AG04450 (cell line): ENCODE results near the gene FRMPD4. TPM values are rescaled to one million over a fixed set of nuclear protein-coding genes. Genes with fewer than 3 reads are reported as not detected.

Source experiments
- CTCF ChIA-PET: fragments of 300-600, 350-600 bp; formaldehyde crosslinking; extraction: SDS; loops from one replicate; lab custom pipeline; 2022; ENCODE audit warnings: antibody characterized with exemption, inconsistent platforms; lab: Charles Lee
- POLR2A ChIA-PET: fragments of 350-600 bp; formaldehyde crosslinking; extraction: SDS; loops from one replicate; lab custom pipeline; 2021; ENCODE audit warnings: antibody characterized with exemption, inconsistent platforms; lab: Yijun Ruan, JAX
- DNase-seq: peaks from one replicate; pipeline ENCODE4 v3.0.0-alpha.2; 2011; ENCODE audit warnings: low read depth, low spot score
- H3K27ac ChIP-seq: one replicate; pipeline ENCODE4 v1.5.1; 2012; ENCODE audit warnings: low read depth, low read length, control low read depth
- H3K27me3 ChIP-seq: one replicate; pipeline ENCODE4 v1.6.0; 2012; ENCODE audit warnings: low read length; ENCODE audit not compliant: control insufficient read depth, insufficient read depth
- H3K4me3 ChIP-seq: 2 replicates; pipeline ENCODE4 v1.5.1; 2011; ENCODE audit warnings: mild to moderate bottlenecking, low read depth, low read length, control low read depth
- H3K9me3 ChIP-seq: 2 replicates; pipeline ENCODE4 v1.5.1; 2012; ENCODE audit warnings: low read length; ENCODE audit not compliant: control insufficient read depth, insufficient read depth
- CTCF ChIP-seq: IDR thresholded peaks from 2 replicates; pipeline ENCODE4 v1.5.1; 2011; ENCODE audit warnings: low read depth, low read length, control low read depth, inconsistent platforms
- polyA plus RNA-seq: library from polyadenylated mRNA; depleted of rRNA; stranded (reverse); fragments of >200 nt; gene quantifications from 2 replicates; pipeline ENCODE4 v1.2.3, GENCODE V29; 2011

FRMPD4 gene
- polyA plus RNA-seq, 1 experiment = 2.7 TPM

DNA sequence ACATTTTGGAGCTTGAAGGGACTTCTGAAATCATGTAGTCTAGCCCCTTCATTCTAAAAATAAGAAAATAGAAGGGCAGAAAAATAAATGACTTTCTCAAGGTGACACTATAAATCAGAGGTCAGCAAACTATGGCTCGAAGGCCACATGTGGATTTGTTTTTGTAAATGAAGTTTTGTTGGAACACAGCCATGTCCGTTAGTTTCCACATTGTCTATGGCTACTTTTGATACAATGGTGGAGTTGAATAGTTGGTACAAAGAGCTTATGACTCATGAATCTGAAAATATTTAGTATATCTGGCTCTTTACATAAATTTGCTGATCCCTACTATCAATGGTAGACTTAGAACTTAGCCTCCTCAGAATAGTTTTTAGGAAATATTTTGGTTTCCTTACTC lies 350.5 kb downstream of the FRMPD4 start:
- TF ChIP-seq CTCF = no peak
- no peak for DNase-seq
- Histone ChIP-seq H3K27me3 (no peaks in the 10 kb centered on the region), H3K9me3 (no peaks in the 10 kb centered on the region), H3K27ac (no peak overlapping the region), H3K4me3 (no peak overlapping the region)
- ChIA-PET CTCF (no interaction called here), POLR2A (no interaction called here)

GRCh38 chrX:12489341-12489740 lies 351.1 kb downstream of the FRMPD4 start:
- H3K9me3 ChIP-seq = no peaks in the 10 kb centered on the region
- no peak for DNase-seq
- TF ChIP-seq CTCF = no peak
- ChIA-PET POLR2A (no interaction called here), CTCF (no interaction called here)
- no peaks in the 10 kb centered on the region for H3K27me3 ChIP-seq
- no peak overlapping the region for H3K4me3 ChIP-seq
- no peak overlapping the region for H3K27ac ChIP-seq

- H3K9me3 ChIP-seq = no peaks in the 10 kb centered on the region
Observed at GRCh38 chrX:12494400-12495138, 356.3 kb downstream of the FRMPD4 start.

DNA sequence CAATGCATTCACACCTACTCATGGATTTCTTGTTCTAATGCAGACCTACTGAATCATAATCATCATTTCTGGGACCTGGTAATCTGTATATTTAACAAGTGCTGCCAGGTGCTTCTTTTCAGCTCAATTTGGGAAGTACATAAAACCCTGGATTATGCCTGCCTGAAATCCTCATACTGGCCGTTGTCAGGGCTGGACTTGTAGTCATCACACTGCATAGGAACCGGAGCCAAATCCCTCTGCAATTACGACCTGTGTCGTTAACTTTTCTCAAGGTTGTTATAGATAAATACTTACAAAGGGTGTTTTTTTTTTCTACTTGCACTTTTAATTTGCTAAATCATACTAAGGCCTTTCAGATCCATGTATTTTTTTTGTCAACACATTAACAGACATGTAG lies 358.1 kb downstream of the FRMPD4 start:
- no peak overlapping the region for H3K27ac ChIP-seq
- POLR2A ChIA-PET = no interaction called here
- no peaks in the 10 kb centered on the region for H3K9me3 ChIP-seq
- CTCF ChIA-PET = no interaction called here
- H3K4me3 ChIP-seq = no peak overlapping the region
- no peak for TF ChIP-seq CTCF
- no peaks in the 10 kb centered on the region for H3K27me3 ChIP-seq
- no peak for DNase-seq

More at GRCh38 chrX:12494400-12495138, 356.3 kb downstream of the FRMPD4 start:
- Histone ChIP-seq H3K4me3 (no peak overlapping the region), H3K27me3 (no peaks in the 10 kb centered on the region), H3K27ac (no peak overlapping the region)
- no peak for TF ChIP-seq CTCF
- no peak for DNase-seq
- POLR2A ChIA-PET = no interaction called here
- CTCF ChIA-PET = no interaction called here

DNA sequence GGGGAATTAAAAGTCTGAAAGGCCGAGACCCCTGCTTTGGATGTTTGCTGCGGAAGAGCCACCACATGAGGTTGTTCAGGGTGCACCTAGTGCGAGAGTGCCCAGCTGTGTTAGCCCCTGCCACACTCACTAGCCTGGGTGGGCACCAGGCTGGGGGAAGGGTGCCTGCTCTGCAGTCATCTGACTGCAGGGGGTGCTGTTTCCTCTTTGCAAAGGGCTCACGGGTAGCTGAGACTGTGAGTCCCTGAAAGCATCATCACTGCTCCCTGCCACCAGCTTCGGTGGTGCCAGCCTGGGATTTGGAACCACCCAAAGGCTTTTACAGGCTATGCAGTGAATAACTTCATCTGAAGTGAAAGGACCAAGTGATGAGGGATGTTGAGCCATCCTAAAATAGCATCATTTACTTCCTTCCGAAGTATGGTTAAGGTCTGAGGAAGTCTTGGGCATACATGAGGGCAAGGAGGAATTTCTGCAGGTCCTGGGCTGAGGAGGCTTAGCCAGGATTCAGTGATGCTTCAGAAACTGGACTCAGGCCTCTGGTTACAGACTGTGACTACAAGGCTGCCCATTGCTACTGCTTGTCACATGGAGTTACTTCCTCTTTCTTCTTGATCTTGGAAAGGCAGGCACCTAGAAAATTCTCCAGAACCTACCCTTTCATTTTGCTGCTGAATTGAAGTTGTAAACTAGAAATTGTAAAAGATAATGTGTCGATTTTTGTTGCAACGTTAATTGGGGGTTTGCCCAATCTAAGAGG lies 359.7 kb downstream of the FRMPD4 start:
- H3K4me3 ChIP-seq = no peak overlapping the region
- DNase-seq = no peak
- H3K27ac ChIP-seq = no peak overlapping the region
- ChIA-PET CTCF (no interaction called here), POLR2A (no interaction called here)
- H3K9me3 ChIP-seq = no peaks in the 10 kb centered on the region
- TF ChIP-seq CTCF = no peak
- no peaks in the 10 kb centered on the region for H3K27me3 ChIP-seq
